Activated CD8-positive, alpha-beta memory T cell treated with anti-CD3 and anti-CD28 coated beads for 4 hours (primary cell): ENCODE results near the gene PDCD5.

ENCODE experiments used
- DNase-seq, 2 donors: peaks; one replicate each; pipeline ENCODE4 v3.0.0-alpha.2; 2020; ENCODE audit warnings: low read depth in 2 of 2

PDCD5 gene

GRCh38 chr19:32631381-32631780 is 50.4 kb downstream of the PDCD5 start:
- DNase-seq, result no peak
